ENCODE data around the gene GRIK1. TPM values are rescaled to one million over a fixed set of nuclear protein-coding genes. Genes with fewer than 3 reads are reported as not detected.

Gene GRIK1
- polyA plus RNA-seq, 1 donor from 2014 or later: 8.7 TPM

DNA sequence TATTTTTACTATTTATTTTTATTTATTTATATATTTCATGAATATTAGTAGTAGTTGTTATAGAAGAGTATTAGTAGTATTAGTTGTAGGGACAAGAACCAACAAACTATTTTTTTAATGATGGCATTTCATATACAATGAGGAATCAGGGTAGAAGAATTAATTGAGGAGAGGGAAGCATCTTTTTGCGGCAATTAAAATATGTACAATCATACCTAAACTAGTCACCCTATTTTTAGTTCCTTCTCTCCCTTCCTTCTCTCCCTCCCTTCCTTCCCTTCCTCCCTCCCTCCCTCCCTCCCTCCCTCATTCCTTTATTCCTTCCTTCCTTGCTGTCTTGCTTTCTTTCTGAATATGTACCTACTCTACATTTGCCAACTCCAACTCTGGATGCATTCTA lies 189.8 kb downstream of the GRIK1 start:
- no peak overlapping the region for H3K4me2 ChIP-seq (ENCODE audit: low read length)
- H3K9ac ChIP-seq (ENCODE audit: low read length): no peak overlapping the region
- no peak overlapping the region for H2AFZ ChIP-seq (ENCODE audit: low read depth, low read length)
- no peaks in the 10 kb centered on the region for H4K20me1 ChIP-seq (ENCODE audit: insufficient read depth)
- no peaks in the 10 kb centered on the region for H3K9me3 ChIP-seq (ENCODE audit: low read length)
- no peaks in the 10 kb centered on the region for H3F3A ChIP-seq (ENCODE audit: insufficient read depth, low read length, poor library complexity, severe bottlenecking)
- TF ChIP-seq TAF1 (IDR thresholded peaks at IDR 0.05; ENCODE audit: low read depth) (no peak), MXI1 (conservative IDR thresholded peaks at IDR 0.05; ENCODE audit: poor library complexity, severe bottlenecking) (no peak), SMC3 (conservative IDR thresholded peaks at IDR 0.05; ENCODE audit: poor library complexity) (no peak), RAD21 (conservative IDR thresholded peaks at IDR 0.05) (no peak), EZH2 (IDR thresholded peaks at IDR 0.05; ENCODE audit: borderline replicate concordance, insufficient read depth, low read length, poor library complexity, severe bottlenecking) (no peak), EP300 (conservative IDR thresholded peaks at IDR 0.05; ENCODE audit: poor library complexity, severe bottlenecking) (no peak)
- TF ChIP-seq, protein P1, sequence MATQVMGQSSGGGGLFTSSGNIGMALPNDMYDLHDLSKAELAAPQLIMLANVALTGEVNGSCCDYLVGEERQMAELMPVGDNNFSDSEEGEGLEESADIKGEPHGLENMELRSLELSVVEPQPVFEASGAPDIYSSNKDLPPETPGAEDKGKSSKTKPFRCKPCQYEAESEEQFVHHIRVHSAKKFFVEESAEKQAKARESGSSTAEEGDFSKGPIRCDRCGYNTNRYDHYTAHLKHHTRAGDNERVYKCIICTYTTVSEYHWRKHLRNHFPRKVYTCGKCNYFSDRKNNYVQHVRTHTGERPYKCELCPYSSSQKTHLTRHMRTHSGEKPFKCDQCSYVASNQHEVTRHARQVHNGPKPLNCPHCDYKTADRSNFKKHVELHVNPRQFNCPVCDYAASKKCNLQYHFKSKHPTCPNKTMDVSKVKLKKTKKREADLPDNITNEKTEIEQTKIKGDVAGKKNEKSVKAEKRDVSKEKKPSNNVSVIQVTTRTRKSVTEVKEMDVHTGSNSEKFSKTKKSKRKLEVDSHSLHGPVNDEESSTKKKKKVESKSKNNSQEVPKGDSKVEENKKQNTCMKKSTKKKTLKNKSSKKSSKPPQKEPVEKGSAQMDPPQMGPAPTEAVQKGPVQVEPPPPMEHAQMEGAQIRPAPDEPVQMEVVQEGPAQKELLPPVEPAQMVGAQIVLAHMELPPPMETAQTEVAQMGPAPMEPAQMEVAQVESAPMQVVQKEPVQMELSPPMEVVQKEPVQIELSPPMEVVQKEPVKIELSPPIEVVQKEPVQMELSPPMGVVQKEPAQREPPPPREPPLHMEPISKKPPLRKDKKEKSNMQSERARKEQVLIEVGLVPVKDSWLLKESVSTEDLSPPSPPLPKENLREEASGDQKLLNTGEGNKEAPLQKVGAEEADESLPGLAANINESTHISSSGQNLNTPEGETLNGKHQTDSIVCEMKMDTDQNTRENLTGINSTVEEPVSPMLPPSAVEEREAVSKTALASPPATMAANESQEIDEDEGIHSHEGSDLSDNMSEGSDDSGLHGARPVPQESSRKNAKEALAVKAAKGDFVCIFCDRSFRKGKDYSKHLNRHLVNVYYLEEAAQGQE (IDR thresholded peaks at IDR 0.05; ENCODE audit: borderline replicate concordance): no peak
- H3K79me2 ChIP-seq (replicated peaks; ENCODE audit: insufficient read depth, low read length): no peaks in the 10 kb centered on the region
- no peaks in the 10 kb centered on the region for H3K36me3 ChIP-seq (ENCODE audit: insufficient read depth, low read length)
- no peaks in the 10 kb centered on the region for H3K9me2 ChIP-seq (ENCODE audit: insufficient read depth, low read length)
- H3K4me3 ChIP-seq (ENCODE audit: low read length): no peak overlapping the region
- no peaks in the 10 kb centered on the region for H3K27me3 ChIP-seq (ENCODE audit: insufficient read depth, low read depth, low read length)
- no peak overlapping the region for H3K27ac ChIP-seq (ENCODE audit: low read length)

DNA sequence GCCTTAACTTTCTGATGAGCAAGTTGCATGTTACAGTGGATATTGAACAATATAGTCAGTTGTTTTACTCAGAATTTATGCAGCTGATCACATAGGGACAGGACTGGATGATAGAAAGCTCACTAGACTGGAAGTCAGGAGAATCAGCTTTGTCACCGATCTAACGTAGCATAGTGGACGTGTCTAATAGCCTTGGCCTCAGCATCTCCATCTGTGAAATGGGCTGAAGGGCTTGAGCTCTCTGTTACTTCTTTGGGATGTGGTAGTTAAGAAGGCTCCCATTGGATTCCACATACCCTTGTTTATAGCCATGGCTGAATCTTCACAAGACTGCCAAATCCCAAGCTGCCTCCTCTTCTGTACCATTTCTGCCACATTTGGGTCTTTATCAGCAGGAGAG lies 190.6 kb downstream of the GRIK1 start:
- H3K4me2 ChIP-seq (ENCODE audit: low read length): no peak overlapping the region
- TF ChIP-seq, protein P2, sequence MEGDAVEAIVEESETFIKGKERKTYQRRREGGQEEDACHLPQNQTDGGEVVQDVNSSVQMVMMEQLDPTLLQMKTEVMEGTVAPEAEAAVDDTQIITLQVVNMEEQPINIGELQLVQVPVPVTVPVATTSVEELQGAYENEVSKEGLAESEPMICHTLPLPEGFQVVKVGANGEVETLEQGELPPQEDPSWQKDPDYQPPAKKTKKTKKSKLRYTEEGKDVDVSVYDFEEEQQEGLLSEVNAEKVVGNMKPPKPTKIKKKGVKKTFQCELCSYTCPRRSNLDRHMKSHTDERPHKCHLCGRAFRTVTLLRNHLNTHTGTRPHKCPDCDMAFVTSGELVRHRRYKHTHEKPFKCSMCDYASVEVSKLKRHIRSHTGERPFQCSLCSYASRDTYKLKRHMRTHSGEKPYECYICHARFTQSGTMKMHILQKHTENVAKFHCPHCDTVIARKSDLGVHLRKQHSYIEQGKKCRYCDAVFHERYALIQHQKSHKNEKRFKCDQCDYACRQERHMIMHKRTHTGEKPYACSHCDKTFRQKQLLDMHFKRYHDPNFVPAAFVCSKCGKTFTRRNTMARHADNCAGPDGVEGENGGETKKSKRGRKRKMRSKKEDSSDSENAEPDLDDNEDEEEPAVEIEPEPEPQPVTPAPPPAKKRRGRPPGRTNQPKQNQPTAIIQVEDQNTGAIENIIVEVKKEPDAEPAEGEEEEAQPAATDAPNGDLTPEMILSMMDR (IDR thresholded peaks at IDR 0.05; ENCODE audit: poor library complexity, severe bottlenecking): no peak
- TF ChIP-seq EZH2 (IDR thresholded peaks at IDR 0.05; ENCODE audit: borderline replicate concordance, insufficient read depth, low read length, poor library complexity, severe bottlenecking) (no peak), MXI1 (conservative IDR thresholded peaks at IDR 0.05; ENCODE audit: poor library complexity, severe bottlenecking) (no peak), TAF1 (IDR thresholded peaks at IDR 0.05; ENCODE audit: low read depth) (no peak), POLR2AphosphoS5 (IDR thresholded peaks at IDR 0.05) (no peak), RAD21 (conservative IDR thresholded peaks at IDR 0.05) (no peak), SMC3 (conservative IDR thresholded peaks at IDR 0.05; ENCODE audit: poor library complexity) (no peak), EP300 (conservative IDR thresholded peaks at IDR 0.05; ENCODE audit: poor library complexity, severe bottlenecking) (no peak)
- TF ChIP-seq, protein P1 (IDR thresholded peaks at IDR 0.05; ENCODE audit: borderline replicate concordance): no peak
- H3K79me2 ChIP-seq (replicated peaks; ENCODE audit: insufficient read depth, low read length): no peaks in the 10 kb centered on the region
- no peak overlapping the region for H2AFZ ChIP-seq (ENCODE audit: low read depth, low read length)
- no peaks in the 10 kb centered on the region for H3K9me3 ChIP-seq (ENCODE audit: low read length)
- H4K20me1 ChIP-seq (ENCODE audit: insufficient read depth): no peaks in the 10 kb centered on the region
- no peaks in the 10 kb centered on the region for H3K36me3 ChIP-seq (ENCODE audit: insufficient read depth, low read length)
- no peak overlapping the region for H3K27ac ChIP-seq (ENCODE audit: low read length)
- no peak overlapping the region for H3K4me3 ChIP-seq (ENCODE audit: low read length)
- H3K27me3 ChIP-seq (ENCODE audit: insufficient read depth, low read depth, low read length): no peaks in the 10 kb centered on the region
- H3K9me2 ChIP-seq (ENCODE audit: insufficient read depth, low read length): no peaks in the 10 kb centered on the region
- no peak overlapping the region for H3K9ac ChIP-seq (ENCODE audit: low read length)
- H3F3A ChIP-seq (ENCODE audit: insufficient read depth, low read length, poor library complexity, severe bottlenecking): no peaks in the 10 kb centered on the region
